KOPT-K1 (cell line): ENCODE measurements around the gene MTHFSD.

Experiments
- H3K27ac ChIP-seq: fragments of 200-600 bp; sonication (generic); 2 replicates; pipeline ENCODE4 v1.5.1; 2016; ENCODE audit warnings: antibody characterized with exemption, mild to moderate bottlenecking, low read depth, low read length; ENCODE audit not compliant: poor library complexity, severe bottlenecking
- H3K36me3 ChIP-seq: fragments of 200-600 bp; sonication (generic); 2 replicates; pipeline ENCODE4 v1.5.1; 2017; ENCODE audit warnings: antibody characterized with exemption, mild to moderate bottlenecking, low read length, moderate library complexity; ENCODE audit not compliant: insufficient read depth
- H3K9me3 ChIP-seq: fragments of 200-600 bp; sonication (generic); 2 replicates; pipeline ENCODE4 v1.5.1; 2017; ENCODE audit warnings: antibody characterized with exemption, low read length, mild to moderate bottlenecking; ENCODE audit not compliant: insufficient read depth, poor library complexity, severe bottlenecking

Gene MTHFSD

DNA sequence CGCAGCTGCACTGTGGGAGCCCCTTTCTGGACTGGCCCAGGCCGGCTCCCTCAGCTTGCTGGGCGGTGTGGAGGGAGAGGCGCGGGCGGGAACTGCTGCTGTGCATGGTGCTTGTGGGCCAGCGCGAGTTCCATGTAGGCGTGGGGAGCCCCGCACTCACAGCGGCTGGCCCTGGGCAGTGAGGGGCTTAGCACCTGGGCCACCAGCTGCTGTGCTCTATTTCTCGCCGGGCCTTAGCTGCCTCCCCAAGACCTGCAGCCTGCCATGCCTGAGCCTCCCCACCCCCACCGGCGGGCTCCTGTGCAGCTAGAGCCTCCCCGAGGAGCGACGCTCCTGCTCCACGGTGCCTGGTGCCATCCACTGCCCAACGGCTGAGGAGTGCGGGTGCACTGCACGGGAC, 1.7 kb downstream of the MTHFSD start:
- Histone ChIP-seq H3K27ac (no peak overlapping the region), H3K36me3 (peaks cover 18% of the 10 kb centered on the region; the same call in 1 of the 2 replicates), H3K9me3 (no peaks in the 10 kb centered on the region)

DNA sequence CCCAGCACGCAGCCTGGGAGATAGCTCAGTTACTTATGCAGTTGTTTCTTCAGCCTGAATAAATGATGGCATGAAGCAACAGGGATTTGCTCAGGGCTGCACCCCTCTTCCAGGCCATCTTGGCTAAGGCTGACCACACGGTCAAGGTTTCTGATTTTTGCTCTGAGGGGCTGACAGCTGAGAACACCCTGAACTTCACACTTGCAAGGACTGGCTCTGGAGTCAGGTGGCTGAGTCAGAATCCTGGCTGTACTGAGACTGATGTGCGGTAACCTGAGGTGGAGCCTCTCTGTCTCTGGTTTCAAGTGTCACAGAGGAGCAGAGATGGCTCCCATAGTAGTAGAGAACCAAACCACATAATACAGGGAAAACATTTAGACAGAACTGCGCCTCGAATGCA, 4.8 kb downstream of the MTHFSD start:
- no peaks in the 10 kb centered on the region for H3K9me3 ChIP-seq
- H3K36me3 ChIP-seq = peaks cover 28% of the 10 kb centered on the region; the same call in 1 of the 2 replicates
- no peak overlapping the region for H3K27ac ChIP-seq

DNA sequence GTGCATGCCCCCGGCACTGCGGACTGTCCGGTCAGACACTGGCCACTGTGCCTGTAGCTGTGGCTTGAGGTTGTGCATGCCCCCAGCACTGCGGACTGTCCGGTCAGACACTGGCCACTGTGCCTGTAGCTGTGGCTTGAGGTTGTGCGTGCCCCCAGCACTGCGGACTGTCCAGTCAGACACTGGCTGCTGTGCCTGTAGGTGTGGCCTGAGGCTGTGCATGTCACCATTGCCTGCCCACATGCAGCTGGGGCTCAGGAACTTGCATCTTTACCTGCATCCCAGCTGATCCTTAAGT, 5.2 kb downstream of the MTHFSD start:
- H3K36me3 ChIP-seq = peaks cover 30% of the 10 kb centered on the region; the same call in 1 of the 2 replicates

GRCh38 chr16:86549076-86549892, 5.8 kb downstream of the MTHFSD start:
- H3K27ac ChIP-seq = no peak overlapping the region
- peaks cover 30% of the 10 kb centered on the region; the same call in 1 of the 2 replicates for H3K36me3 ChIP-seq
- H3K9me3 ChIP-seq = no peaks in the 10 kb centered on the region

More for the DNA sequence above, 5.2 kb downstream of the MTHFSD start:
- Histone ChIP-seq H3K27ac (no peak overlapping the region), H3K9me3 (no peaks in the 10 kb centered on the region)

DNA sequence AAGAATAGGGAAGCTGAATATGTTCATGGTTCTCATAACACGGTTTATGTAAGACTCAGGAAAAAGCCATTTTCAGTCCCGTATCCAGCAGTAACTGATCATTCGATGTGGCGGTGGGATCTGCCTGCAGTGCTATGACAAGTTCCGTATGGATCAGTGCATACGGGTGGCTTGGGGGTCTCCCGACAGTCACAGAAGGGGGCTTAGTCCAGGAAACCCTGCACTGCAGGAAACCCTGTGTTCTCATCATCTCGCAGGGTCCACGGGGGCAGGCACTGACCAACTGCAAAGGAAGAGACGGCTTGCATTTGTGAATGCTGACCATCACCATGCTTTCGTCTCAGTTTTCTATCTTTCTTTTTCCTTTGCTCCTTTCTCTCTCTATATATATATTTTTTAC, 7.7 kb downstream of the MTHFSD start:
- Histone ChIP-seq H3K9me3 (no peaks in the 10 kb centered on the region), H3K36me3 (peaks cover 33% of the 10 kb centered on the region; the same call in 1 of the 2 replicates), H3K27ac (no peak overlapping the region)

- Histone ChIP-seq H3K9me3 (no peaks in the 10 kb centered on the region), H3K36me3 (peaks cover 36% of the 10 kb centered on the region; the same call in 1 of the 2 replicates), H3K27ac (no peak overlapping the region)
These were observed 8.4 kb downstream of the MTHFSD start for GRCh38 chr16:86546638-86547013.

DNA sequence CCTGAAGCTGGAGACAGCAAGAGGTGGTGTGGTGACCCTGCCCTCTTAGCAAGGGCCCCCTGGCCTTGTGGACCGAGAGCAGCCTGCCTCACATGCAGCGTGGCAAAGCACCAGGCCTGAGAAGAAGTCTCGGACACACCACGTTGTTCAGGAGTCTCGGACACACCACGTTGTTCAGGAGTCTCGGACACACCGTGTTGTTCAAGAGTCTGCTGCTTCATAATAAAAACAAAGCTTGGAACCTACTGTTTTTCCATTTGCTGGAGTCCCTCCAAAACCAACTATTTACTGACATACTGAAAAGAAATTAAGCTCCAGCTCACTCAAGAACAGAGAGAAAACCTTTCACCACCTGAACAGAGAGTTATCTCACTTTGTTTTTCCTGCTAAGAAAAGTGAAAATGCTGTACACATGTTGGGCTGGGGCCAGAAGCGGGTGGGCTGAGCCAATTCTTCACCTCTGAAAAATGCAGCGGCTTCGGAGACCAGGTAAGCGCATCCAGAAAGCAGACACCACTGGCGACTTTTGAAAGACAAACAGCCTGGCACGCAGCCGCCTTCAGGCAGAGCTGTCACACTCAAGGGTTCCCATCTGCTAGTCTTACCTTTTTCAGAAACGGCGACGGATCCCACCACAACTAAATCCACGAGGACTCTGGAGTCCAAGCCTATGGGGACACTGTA, 8.9 kb downstream of the MTHFSD start:
- Histone ChIP-seq H3K9me3 (no peaks in the 10 kb centered on the region), H3K36me3 (peaks cover 37% of the 10 kb centered on the region; the same call in 1 of the 2 replicates), H3K27ac (no peak overlapping the region)

DNA sequence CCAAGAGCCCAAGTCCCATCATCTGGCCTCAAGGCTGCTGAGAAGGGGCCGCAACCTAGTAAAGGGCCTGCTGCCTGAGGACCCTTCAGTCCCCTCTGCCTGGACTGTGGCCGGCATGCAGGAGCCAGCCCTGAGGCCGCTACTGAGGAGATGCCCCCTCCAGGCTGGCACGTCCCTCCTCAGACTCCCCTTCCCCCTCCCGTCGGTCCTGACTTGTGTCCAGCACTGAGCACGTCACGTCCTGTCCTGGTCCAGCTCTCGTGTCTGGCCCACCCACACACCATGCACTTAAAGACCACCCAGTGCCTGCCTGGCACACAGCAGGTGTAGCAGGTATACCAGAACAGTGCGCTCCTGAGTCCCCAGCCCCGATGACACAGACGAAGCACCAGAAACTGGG, 9.6 kb downstream of the MTHFSD start:
- Histone ChIP-seq H3K36me3 (peaks cover 42% of the 10 kb centered on the region; the same call in 1 of the 2 replicates), H3K27ac (no peak overlapping the region), H3K9me3 (no peaks in the 10 kb centered on the region)

GRCh38 chr16:86542756-86543750, 12.0 kb downstream of the MTHFSD start:
- no peak overlapping the region for H3K27ac ChIP-seq
- H3K36me3 ChIP-seq = peaks cover 57% of the 10 kb centered on the region; the same call in 1 of the 2 replicates
- no peaks in the 10 kb centered on the region for H3K9me3 ChIP-seq

GRCh38 chr16:86541560-86541959, 13.5 kb downstream of the MTHFSD start:
- Histone ChIP-seq H3K27ac (no peak overlapping the region), H3K9me3 (no peaks in the 10 kb centered on the region), H3K36me3 (peaks cover 63% of the 10 kb centered on the region; the same call in 1 of the 2 replicates)

- Histone ChIP-seq H3K27ac (no peak overlapping the region), H3K36me3 (peaks cover 58% of the 10 kb centered on the region; the same call in 1 of the 2 replicates), H3K9me3 (no peaks in the 10 kb centered on the region)
These were observed 14.1 kb downstream of the MTHFSD start for GRCh38 chr16:86540894-86541293.

GRCh38 chr16:86538196-86538780, 16.7 kb downstream of the MTHFSD start:
- Histone ChIP-seq H3K27ac (no peak overlapping the region), H3K36me3 (peaks cover 51% of the 10 kb centered on the region; the same call in 1 of the 2 replicates), H3K9me3 (no peaks in the 10 kb centered on the region)

GRCh38 chr16:86537486-86537885, 17.5 kb downstream of the MTHFSD start:
- no peak overlapping the region for H3K27ac ChIP-seq
- no peaks in the 10 kb centered on the region for H3K9me3 ChIP-seq
- peaks cover 50% of the 10 kb centered on the region; the same call in 1 of the 2 replicates for H3K36me3 ChIP-seq

- H3K9me3 ChIP-seq = no peaks in the 10 kb centered on the region
- H3K27ac ChIP-seq = no peak overlapping the region
- peaks cover 42% of the 10 kb centered on the region; the same call in 1 of the 2 replicates for H3K36me3 ChIP-seq
These were observed 18.4 kb downstream of the MTHFSD start for GRCh38 chr16:86536621-86537020.
